Osteoblast (primary cell): ENCODE data around the gene MYEOV. TPM values are rescaled to one million over a fixed set of nuclear protein-coding genes. Genes with fewer than 3 reads are reported as not detected.
A peak's percentile ranks its signal among the peaks of the same experiment; 100 is the strongest.

Source experiments
- DNase-seq: peaks from one replicate; pipeline ENCODE4 v3.0.0; 2011; ENCODE audit warnings: low spot score, mixed read lengths; ENCODE audit not compliant: insufficient read length; ENCODE audit errors: missing footprints
- H2AFZ ChIP-seq: 2 replicates; pipeline ENCODE4 v1.6.0; 2011; ENCODE audit warnings: mild to moderate bottlenecking, low read length
- H3K27ac ChIP-seq: 2 replicates; pipeline ENCODE4 v1.5.1; 2011; ENCODE audit warnings: mild to moderate bottlenecking, low read depth, low read length, moderate library complexity
- H3K27me3 ChIP-seq: 2 replicates; pipeline ENCODE4 v1.6.0; 2012; ENCODE audit warnings: mild to moderate bottlenecking, control low read depth, inconsistent platforms, low read length, moderate library complexity; ENCODE audit not compliant: insufficient read depth
- H3K36me3 ChIP-seq: 2 replicates; pipeline ENCODE4 v1.5.1; 2011; ENCODE audit warnings: mild to moderate bottlenecking, low read length, control low read depth, moderate library complexity; ENCODE audit not compliant: insufficient read depth
- H3K4me1 ChIP-seq: 2 replicates; pipeline ENCODE4 v1.5.1; 2011; ENCODE audit warnings: mild to moderate bottlenecking, low read length, control low read depth, moderate library complexity; ENCODE audit not compliant: insufficient read depth
- H3K4me2 ChIP-seq: 2 replicates; pipeline ENCODE4 v1.6.0; 2011; ENCODE audit warnings: mild to moderate bottlenecking, low read length; ENCODE audit not compliant: insufficient read depth
- H3K4me3 ChIP-seq: fragments of 200-600 bp; sonication (generic); 3 replicates; pipeline ENCODE4 v1.5.1; 2012; ENCODE audit warnings: mild to moderate bottlenecking, low read length, inconsistent platforms; ENCODE audit not compliant: insufficient read depth
- H3K79me2 ChIP-seq: 2 replicates; pipeline ENCODE4 v1.6.0; 2012; ENCODE audit warnings: mild to moderate bottlenecking, low read length, control low read depth, inconsistent platforms; ENCODE audit not compliant: insufficient read depth
- H3K9me3 ChIP-seq: 2 replicates; pipeline ENCODE4 v1.5.1; 2011; ENCODE audit warnings: low read depth, low read length, control low read depth
- H4K20me1 ChIP-seq: 2 replicates; pipeline ENCODE4 v1.6.0; 2012; ENCODE audit warnings: mild to moderate bottlenecking, low read length, control low read depth; ENCODE audit not compliant: insufficient read depth
- total RNA-seq: library from RNA; depleted of rRNA; stranded (reverse); fragments of >200 nt; gene quantifications from 2 replicates; pipeline ENCODE4 v1.2.3, GENCODE V29; 2012
- TF ChIP-seq, protein P1 (sequence below): IDR thresholded peaks from 2 replicates; pipeline ENCODE4 v1.5.1; 2011; ENCODE audit warnings: mild to moderate bottlenecking, low read depth, low read length, moderate library complexity; ENCODE audit errors: extremely low read depth

The MYEOV gene
- total RNA-seq, 1 donor = 1.4 TPM

DNA sequence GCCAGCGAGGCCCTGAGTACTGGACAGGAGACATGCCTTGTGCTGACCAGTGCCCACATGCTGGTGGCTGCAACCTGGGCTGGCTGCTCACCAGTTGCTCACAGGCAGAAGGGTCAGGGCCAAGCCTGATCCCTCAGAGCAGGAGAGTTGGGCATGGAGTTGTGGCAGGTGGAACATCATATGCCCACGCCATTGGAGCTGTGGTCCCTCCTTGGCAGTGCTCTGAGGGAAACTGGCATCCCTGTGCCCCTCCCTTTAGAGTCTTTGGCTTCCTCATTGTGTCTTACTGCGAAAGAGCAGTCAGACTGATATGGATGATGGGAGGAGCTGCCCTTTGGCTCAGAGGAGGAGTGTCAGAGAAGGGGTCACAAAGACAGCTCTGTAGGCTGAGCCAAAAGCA lies 3.1 kb upstream of the MYEOV start:
- DNase-seq = peak; percentile 17
- no peak overlapping the region for H3K4me2 ChIP-seq
- no peaks in the 10 kb centered on the region for H3K4me1 ChIP-seq
- no peak overlapping the region for H2AFZ ChIP-seq
- H4K20me1 ChIP-seq = no peaks in the 10 kb centered on the region
- H3K4me3 ChIP-seq = no peak overlapping the region
- H3K27me3 ChIP-seq = no peaks in the 10 kb centered on the region
- TF ChIP-seq, protein P1, sequence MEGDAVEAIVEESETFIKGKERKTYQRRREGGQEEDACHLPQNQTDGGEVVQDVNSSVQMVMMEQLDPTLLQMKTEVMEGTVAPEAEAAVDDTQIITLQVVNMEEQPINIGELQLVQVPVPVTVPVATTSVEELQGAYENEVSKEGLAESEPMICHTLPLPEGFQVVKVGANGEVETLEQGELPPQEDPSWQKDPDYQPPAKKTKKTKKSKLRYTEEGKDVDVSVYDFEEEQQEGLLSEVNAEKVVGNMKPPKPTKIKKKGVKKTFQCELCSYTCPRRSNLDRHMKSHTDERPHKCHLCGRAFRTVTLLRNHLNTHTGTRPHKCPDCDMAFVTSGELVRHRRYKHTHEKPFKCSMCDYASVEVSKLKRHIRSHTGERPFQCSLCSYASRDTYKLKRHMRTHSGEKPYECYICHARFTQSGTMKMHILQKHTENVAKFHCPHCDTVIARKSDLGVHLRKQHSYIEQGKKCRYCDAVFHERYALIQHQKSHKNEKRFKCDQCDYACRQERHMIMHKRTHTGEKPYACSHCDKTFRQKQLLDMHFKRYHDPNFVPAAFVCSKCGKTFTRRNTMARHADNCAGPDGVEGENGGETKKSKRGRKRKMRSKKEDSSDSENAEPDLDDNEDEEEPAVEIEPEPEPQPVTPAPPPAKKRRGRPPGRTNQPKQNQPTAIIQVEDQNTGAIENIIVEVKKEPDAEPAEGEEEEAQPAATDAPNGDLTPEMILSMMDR = no peak
- H3K9me3 ChIP-seq = no peaks in the 10 kb centered on the region
- no peaks in the 10 kb centered on the region for H3K79me2 ChIP-seq
- no peak overlapping the region for H3K27ac ChIP-seq
- no peaks in the 10 kb centered on the region for H3K36me3 ChIP-seq

- TF ChIP-seq, protein P1 = no peak
- no peaks in the 10 kb centered on the region for H4K20me1 ChIP-seq
- no peak for DNase-seq
- no peaks in the 10 kb centered on the region for H3K36me3 ChIP-seq
- H3K9me3 ChIP-seq = no peaks in the 10 kb centered on the region
- no peaks in the 10 kb centered on the region for H3K79me2 ChIP-seq
- no peak overlapping the region for H3K4me2 ChIP-seq
- no peak overlapping the region for H3K27ac ChIP-seq
- no peaks in the 10 kb centered on the region for H3K27me3 ChIP-seq
- H2AFZ ChIP-seq = no peak overlapping the region
- H3K4me1 ChIP-seq = peaks cover 6% of the 10 kb centered on the region
- H3K4me3 ChIP-seq = no peak overlapping the region
These were observed 2.4 kb upstream of the MYEOV start for GRCh38 chr11:69291459-69292110.

DNA sequence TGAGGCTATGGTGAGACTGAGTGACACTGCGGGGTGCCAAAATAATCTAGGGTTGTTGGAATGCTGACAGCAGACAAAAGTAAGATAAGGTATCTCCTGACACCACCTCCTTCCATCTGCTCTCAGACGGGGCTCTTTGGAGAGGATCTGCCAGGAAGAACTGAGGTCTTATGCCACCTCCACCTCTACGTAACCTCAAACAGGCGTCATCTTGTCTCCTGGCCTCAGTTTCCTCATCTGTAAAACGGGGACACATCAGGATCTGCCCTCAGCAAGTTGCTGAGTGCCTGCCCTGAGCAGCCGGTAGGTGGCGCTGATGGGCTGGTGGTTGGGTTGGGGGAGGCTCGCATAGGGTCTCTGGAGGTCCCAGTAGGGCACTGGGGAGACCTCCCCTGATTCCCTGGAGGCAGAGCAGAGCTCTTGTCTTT lies 1.7 kb upstream of the MYEOV start:
- Histone ChIP-seq H3K27ac (no peak overlapping the region), H4K20me1 (no peaks in the 10 kb centered on the region), H3K9me3 (no peaks in the 10 kb centered on the region), H3K4me3 (no peak overlapping the region), H3K4me1 (peaks cover 12% of the 10 kb centered on the region), H3K36me3 (no peaks in the 10 kb centered on the region), H3K79me2 (no peaks in the 10 kb centered on the region), H3K4me2 (no peak overlapping the region), H2AFZ (no peak overlapping the region), H3K27me3 (no peaks in the 10 kb centered on the region)
- peak; percentile 79 for DNase-seq
- TF ChIP-seq, protein P1 = peak; percentile 83

- Histone ChIP-seq H3K79me2 (no peaks in the 10 kb centered on the region), H3K27ac (no peak overlapping the region), H4K20me1 (no peaks in the 10 kb centered on the region), H3K27me3 (no peaks in the 10 kb centered on the region), H3K4me3 (no peak overlapping the region), H3K9me3 (no peaks in the 10 kb centered on the region), H3K36me3 (no peaks in the 10 kb centered on the region), H3K4me1 (peaks cover 19% of the 10 kb centered on the region), H3K4me2 (no peak overlapping the region), H2AFZ (no peak overlapping the region)
- peak; percentile 71 for DNase-seq
- TF ChIP-seq, protein P1 = no peak
These were observed 868 bp upstream of the MYEOV start for GRCh38 chr11:69293087-69293486.
